Neuronal stem cell (in vitro differentiated cells): ENCODE measurements around the gene ETV1.

ENCODE experiments used
- DNase-seq: peaks from one replicate; pipeline ENCODE4 v3.0.0-alpha.2; 2013; ENCODE audit warnings: low spot score
- H2AFZ ChIP-seq: one replicate; pipeline ENCODE4 v1.6.1; 2013; ENCODE audit warnings: mild to moderate bottlenecking, low read length, inconsistent platforms
- H2AK5ac ChIP-seq: 2 replicates; pipeline ENCODE4 v1.6.1; 2013; ENCODE audit warnings: low read depth, mild to moderate bottlenecking, inconsistent platforms, low read length, moderate library complexity, mixed read lengths
- H2BK120ac ChIP-seq: 2 replicates; pipeline ENCODE4 v1.6.1; 2013; ENCODE audit warnings: low read depth, mild to moderate bottlenecking, inconsistent platforms, low read length, moderate library complexity, mixed read lengths
- H2BK12ac ChIP-seq: one replicate; pipeline ENCODE4 v1.6.1; 2013; ENCODE audit warnings: low read length, inconsistent platforms
- H2BK15ac ChIP-seq: 2 replicates; pipeline ENCODE4 v1.6.1; 2013; ENCODE audit warnings: mild to moderate bottlenecking, low read length, inconsistent platforms, mixed read lengths
- H2BK5ac ChIP-seq: one replicate; pipeline ENCODE4 v1.6.1; 2013; ENCODE audit warnings: inconsistent platforms, mild to moderate bottlenecking, low read length, moderate library complexity
- H3K14ac ChIP-seq: one replicate; pipeline ENCODE4 v1.6.1; 2013; ENCODE audit warnings: low read length, inconsistent platforms
- H3K18ac ChIP-seq: 2 replicates; pipeline ENCODE4 v1.6.1; 2013; ENCODE audit warnings: low read length, inconsistent platforms
- H3K23ac ChIP-seq: 2 replicates; pipeline ENCODE4 v1.6.1; 2013; ENCODE audit warnings: low read depth, mild to moderate bottlenecking, mixed read lengths, low read length, inconsistent platforms; ENCODE audit not compliant: poor library complexity
- H3K27ac ChIP-seq: replicated peaks from 3 replicates; pipeline ENCODE4 v1.5.1; 2013; ENCODE audit warnings: low read length, inconsistent platforms
- H3K27me3 ChIP-seq, 3 experiments: 2 replicates each; pipeline ENCODE4 v1.6.1; 2013; ENCODE audit warnings: low read length in 3 of 3, mild to moderate bottlenecking in 2 of 3, inconsistent platforms in 1 of 3, low read depth in 1 of 3, mixed read lengths in 1 of 3, moderate library complexity in 1 of 3; ENCODE audit not compliant: control insufficient read depth in 3 of 3, insufficient read depth in 3 of 3
- H3K36me3 ChIP-seq, 2 donors: replicated peaks in 1 of 2; 2 replicates each; pipeline ENCODE4 v1.6.1; 2013; ENCODE audit warnings: low read length in 2 of 2; ENCODE audit not compliant: control insufficient read depth in 2 of 2, insufficient read depth in 2 of 2
- H3K4ac ChIP-seq: 2 replicates; pipeline ENCODE4 v1.6.1; 2013; ENCODE audit warnings: inconsistent platforms, mild to moderate bottlenecking, low read length, moderate library complexity
- H3K4me1 ChIP-seq, 2 donors: 1 replicate in 1 of 2; 2 replicates in 1 of 2; pipeline ENCODE4 v1.6.1; 2013; ENCODE audit warnings: low read length in 2 of 2, low read depth in 1 of 2; ENCODE audit not compliant: control insufficient read depth in 2 of 2, insufficient read depth in 1 of 2
- H3K4me2 ChIP-seq: one replicate; pipeline ENCODE4 v1.6.1; 2013; ENCODE audit warnings: mild to moderate bottlenecking, low read length, inconsistent platforms; ENCODE audit not compliant: insufficient read depth, poor library complexity, severe bottlenecking
- H3K4me3 ChIP-seq, 2 donors: 2 replicates each; pipeline ENCODE4 v1.5.1; 2013; ENCODE audit warnings: low read length in 2 of 2, mild to moderate bottlenecking in 2 of 2, inconsistent platforms in 1 of 2, moderate library complexity in 1 of 2
- H3K79me1 ChIP-seq: one replicate; pipeline ENCODE4 v1.6.1; 2013; ENCODE audit warnings: low read depth, mild to moderate bottlenecking, inconsistent platforms, low read length, moderate library complexity
- H3K9ac ChIP-seq: one replicate; pipeline ENCODE4 v1.6.1; 2013; ENCODE audit warnings: mild to moderate bottlenecking, low read depth, low read length, inconsistent platforms; ENCODE audit not compliant: poor library complexity
- H3K9me3 ChIP-seq, 2 donors: replicated peaks in 1 of 2; 2 replicates each; pipeline versions ENCODE3 to v1.6.1; 2013; ENCODE audit warnings: low read length in 2 of 2, mild to moderate bottlenecking in 2 of 2, inconsistent platforms in 1 of 2, low read depth in 1 of 2, mixed read lengths in 1 of 2, moderate library complexity in 1 of 2; ENCODE audit not compliant: control insufficient read depth in 2 of 2, insufficient read depth in 1 of 2
- H4K8ac ChIP-seq: one replicate; pipeline ENCODE4 v1.6.1; 2013; ENCODE audit warnings: low read depth, mild to moderate bottlenecking, inconsistent platforms, low read length, moderate library complexity
- H4K91ac ChIP-seq: one replicate; pipeline ENCODE4 v1.6.1; 2013; ENCODE audit warnings: low read length, low read depth, mild to moderate bottlenecking, inconsistent platforms; ENCODE audit not compliant: poor library complexity
- WGBS, 2 donors: extraction: QIAGEN DNeasy Blood & Tissue Kit; methylation state at CpG; one replicate each; pipeline ENCODE4 v1.1.7; 2013; ENCODE audit warnings: missing lambda C conversion rate in 2 of 2, mixed read lengths in 1 of 2; ENCODE audit not compliant: insufficient read length in 2 of 2, insufficient replicate concordance in 1 of 2; ENCODE audit errors: extremely low coverage in 2 of 2; 5-methylcytosine and 5-hydroxymethylcytosine counted together

Gene ETV1

GRCh38 chr7:13976594-13976993, 12.9 kb downstream of the ETV1 start:
- no peak overlapping the region for H2BK5ac ChIP-seq
- H3K14ac ChIP-seq, result no peak overlapping the region
- no peak overlapping the region for H3K4me3 ChIP-seq
- DNase-seq, result no peak
- H2BK12ac ChIP-seq, result no peak overlapping the region
- H4K8ac ChIP-seq, result no peak overlapping the region
- H3K23ac ChIP-seq, result no peak overlapping the region
- H2AFZ ChIP-seq, result no peak overlapping the region
- peaks cover 8 to 60% of the 10 kb centered on the region in 2 donors for H3K36me3 ChIP-seq
- peaks cover 0 to 20% of the 10 kb centered on the region in 2 donors for H3K4me1 ChIP-seq
- no peak overlapping the region for H3K18ac ChIP-seq
- WGBS, 2 donors, result no CpG with 5 or more reads among the region's 4 CpGs
- H3K4ac ChIP-seq, result no peak overlapping the region
- no peak overlapping the region for H2BK15ac ChIP-seq
- no peak overlapping the region for H3K9ac ChIP-seq
- no peak overlapping the region for H4K91ac ChIP-seq
- no peak overlapping the region for H2AK5ac ChIP-seq
- no peaks in the 10 kb centered on the region for H3K9me3 ChIP-seq
- no peak overlapping the region for H3K4me2 ChIP-seq
- H2BK120ac ChIP-seq, result no peak overlapping the region
- H3K27me3 ChIP-seq, result no peaks in the 10 kb centered on the region
- no peaks in the 10 kb centered on the region for H3K79me1 ChIP-seq
- H3K27ac ChIP-seq, result no peak overlapping the region

DNA sequence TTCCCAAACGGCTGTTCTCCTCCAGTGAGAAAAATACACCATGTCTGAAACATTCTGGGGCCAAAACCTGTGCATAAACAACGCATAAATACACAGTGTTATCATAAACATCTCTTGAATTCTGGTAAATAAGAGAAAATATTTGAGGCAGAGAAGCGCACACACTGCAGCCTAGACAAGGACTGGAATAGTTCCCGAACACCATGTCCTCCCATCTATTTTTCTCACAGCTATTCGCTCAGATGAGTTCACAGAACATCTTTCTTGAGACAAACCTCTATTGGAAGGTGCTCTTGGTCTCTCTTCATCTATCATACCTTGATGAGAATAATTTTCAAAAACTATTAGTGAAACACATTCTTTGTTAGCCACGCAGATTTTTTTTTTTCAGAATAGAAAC, 24.4 kb downstream of the ETV1 start:
- no peak overlapping the region for H3K4me3 ChIP-seq
- H4K8ac ChIP-seq, result no peak overlapping the region
- no peaks in the 10 kb centered on the region for H3K4me1 ChIP-seq
- no peak overlapping the region for H2AK5ac ChIP-seq
- no peak overlapping the region for H3K14ac ChIP-seq
- H2BK12ac ChIP-seq, result no peak overlapping the region
- no peak for DNase-seq
- H3K27ac ChIP-seq, result no peak overlapping the region
- no peak overlapping the region for H4K91ac ChIP-seq
- no peak overlapping the region for H2BK15ac ChIP-seq
- no peak overlapping the region for H3K23ac ChIP-seq
- peaks cover 0 to 18% of the 10 kb centered on the region in 2 donors for H3K36me3 ChIP-seq
- no peaks in the 10 kb centered on the region for H3K27me3 ChIP-seq
- no peaks in the 10 kb centered on the region for H3K79me1 ChIP-seq
- no peak overlapping the region for H3K4me2 ChIP-seq
- H3K9ac ChIP-seq, result no peak overlapping the region
- H2BK5ac ChIP-seq, result no peak overlapping the region
- H2BK120ac ChIP-seq, result no peak overlapping the region
- no peak overlapping the region for H2AFZ ChIP-seq
- H3K4ac ChIP-seq, result no peak overlapping the region
- no peaks in the 10 kb centered on the region for H3K9me3 ChIP-seq
- no CpG with 5 or more reads among the region's 6 CpGs for WGBS, 2 donors
- H3K18ac ChIP-seq, result no peak overlapping the region

- H2BK15ac ChIP-seq, result no peak overlapping the region
- no peak overlapping the region for H3K27ac ChIP-seq
- no peak overlapping the region for H3K9ac ChIP-seq
- H3K23ac ChIP-seq, result no peak overlapping the region
- no peak overlapping the region for H2BK120ac ChIP-seq
- no peak overlapping the region for H3K18ac ChIP-seq
- H3K9me3 ChIP-seq, result no peaks in the 10 kb centered on the region
- no peak overlapping the region for H3K4ac ChIP-seq
- no peak for DNase-seq
- H3K4me3 ChIP-seq, result no peak overlapping the region
- no peak overlapping the region for H4K8ac ChIP-seq
- no peaks in the 10 kb centered on the region for H3K79me1 ChIP-seq
- no peak overlapping the region for H2AFZ ChIP-seq
- H4K91ac ChIP-seq, result no peak overlapping the region
- no peaks in the 10 kb centered on the region for H3K4me1 ChIP-seq
- no peak overlapping the region for H2AK5ac ChIP-seq
- WGBS, 2 donors, result no CpG with 5 or more reads among the region's 2 CpGs
- no peak overlapping the region for H2BK5ac ChIP-seq
- H3K36me3 ChIP-seq, result peaks cover 0 to 18% of the 10 kb centered on the region in 2 donors
- no peaks in the 10 kb centered on the region for H3K27me3 ChIP-seq
- H3K4me2 ChIP-seq, result no peak overlapping the region
- no peak overlapping the region for H2BK12ac ChIP-seq
- H3K14ac ChIP-seq, result no peak overlapping the region
Measured at GRCh38 chr7:13963925-13964324, 25.5 kb downstream of the ETV1 start.

GRCh38 chr7:13955494-13955893, 34.0 kb downstream of the ETV1 start:
- H3K4ac ChIP-seq, result no peak overlapping the region
- H2AK5ac ChIP-seq, result no peak overlapping the region
- no peak overlapping the region for H3K27ac ChIP-seq
- DNase-seq, result no peak
- no peak overlapping the region for H2BK120ac ChIP-seq
- H2BK15ac ChIP-seq, result no peak overlapping the region
- H3K9ac ChIP-seq, result no peak overlapping the region
- no peak overlapping the region for H3K18ac ChIP-seq
- no peak overlapping the region for H3K23ac ChIP-seq
- no peak overlapping the region for H2AFZ ChIP-seq
- no peak overlapping the region for H4K8ac ChIP-seq
- H3K9me3 ChIP-seq, result no peaks in the 10 kb centered on the region
- no peak overlapping the region for H3K4me3 ChIP-seq
- peaks cover 0 to 20% of the 10 kb centered on the region in 2 donors for H3K36me3 ChIP-seq
- H3K27me3 ChIP-seq, result no peaks in the 10 kb centered on the region
- H3K4me1 ChIP-seq, result no peaks in the 10 kb centered on the region
- no peak overlapping the region for H3K14ac ChIP-seq
- no peak overlapping the region for H2BK5ac ChIP-seq
- no CpG with 5 or more reads among the region's 2 CpGs for WGBS, 2 donors
- no peaks in the 10 kb centered on the region for H3K79me1 ChIP-seq
- no peak overlapping the region for H4K91ac ChIP-seq
- no peak overlapping the region for H3K4me2 ChIP-seq
- no peak overlapping the region for H2BK12ac ChIP-seq
